ENCODE results near the gene PDE6A. TPM values are rescaled to one million over a fixed set of nuclear protein-coding genes. Genes with fewer than 3 reads are reported as not detected.

The PDE6A gene
- total and polyA plus RNA-seq, 2 of the 13 experiments (the other 11 are each of a cell fraction or from before 2014, with no cell fraction given): 0.01 TPM; not detected in 1

GRCh38 chr5:149854866-149855265 is 89.7 kb downstream of the PDE6A start (continued):
- TF ChIP-seq SYNCRIP (IDR thresholded peaks at IDR 0.05; ENCODE audit: insufficient read depth, low read depth, low read length) (no peak), EHMT2 (IDR thresholded peaks at IDR 0.05; ENCODE audit: borderline replicate concordance, low read depth, low read length) (no peak), ZNF546 (CRISPR knock-in tag; conservative IDR thresholded peaks at IDR 0.05) (no peak), SIN3B (IDR thresholded peaks at IDR 0.05; ENCODE audit: low read length) (no peak), IKZF1 (IDR thresholded peaks at IDR 0.05) (no peak), ZSCAN22 (CRISPR knock-in tag; IDR thresholded peaks at IDR 0.05) (no peak)

- FAIRE-seq (no peak), ATAC-seq (no peak), DNase-seq (ENCODE audit: low spot score) (no peak)
- H3K79me2 ChIP-seq (ENCODE audit: insufficient read depth, low read length): no peaks in the 10 kb centered on the region
- H3K27me3 ChIP-seq (ENCODE audit: control insufficient read depth in 1 of 2, insufficient read depth in 2 of 2, low read length in 2 of 2): no peaks in the 10 kb centered on the region
- H3K4me3 ChIP-seq (replicated peaks in 1 of 3; ENCODE audit: insufficient read depth in 1 of 3, low read depth in 2 of 3, low read length in 3 of 3): no peak overlapping the region
- CTCF ChIA-PET (ENCODE audit: low intra/inter-chr PET ratio, low total read pairs): interaction anchor here (1.1 to 2.3 kb wide), 6 partner anchors 16 to 217 kb away, joined by 3 to 19 read pairs (median 6); no protein-coding TSS in a partner anchor
- no TSS peak for BruUV-seq (replicated peaks)
- in situ Hi-C loops (cut with HindIII; ENCODE audit: extremely low pct_ligation_motif_present, low pct_unique_long_range_greater_than_20kb): no loop called here
- intact Hi-C loops (cut with micrococcal nuclease; ENCODE audit: unreplicated experiment): loop anchor here (1.0 to 5.0 kb wide), 2 partner anchors 16 to 139 kb away; no protein-coding TSS in a partner anchor
- H3K4me2 ChIP-seq (ENCODE audit: low read depth, low read length): no peak overlapping the region
- no peaks in the 10 kb centered on the region for H3K4me1 ChIP-seq (ENCODE audit: insufficient read depth, low read length)
- H3K27ac ChIP-seq (ENCODE audit: extremely low read length, insufficient read depth, low read length): no peak overlapping the region
- H4K20me1 ChIP-seq (ENCODE audit: insufficient read depth, low read length): no peaks in the 10 kb centered on the region
- no peak overlapping the region for H3K9ac ChIP-seq (ENCODE audit: insufficient read depth, low read depth, low read length)
- no peak overlapping the region for H2AFZ ChIP-seq (ENCODE audit: low read length)
- TF ChIP-seq CSRNP1 (CRISPR knock-in tag; IDR thresholded peaks at IDR 0.05) (no peak), ATF2 (CRISPR knock-in tag; IDR thresholded peaks at IDR 0.05) (no peak), FOXM1 (CRISPR knock-in tag; IDR thresholded peaks at IDR 0.05) (no peak), ZNF180 (CRISPR knock-in tag; IDR thresholded peaks at IDR 0.05; ENCODE audit: borderline replicate concordance, low read depth) (no peak), FOSL1 (CRISPR knock-in tag; IDR thresholded peaks at IDR 0.05; ENCODE audit: borderline replicate concordance) (no peak), HHEX (CRISPR knock-in tag; IDR thresholded peaks at IDR 0.05) (no peak), CBX1 (IDR thresholded peaks at IDR 0.05; ENCODE audit: low read depth) (no peak), CHD2 (IDR thresholded peaks at IDR 0.05; ENCODE audit: low read depth, low read length) (no peak), ZNF343 (CRISPR knock-in tag; IDR thresholded peaks at IDR 0.05) (no peak), MYNN (CRISPR knock-in tag; IDR thresholded peaks at IDR 0.05; ENCODE audit: low read depth) (no peak), ELF1 (CRISPR knock-in tag; IDR thresholded peaks at IDR 0.05) (no peak)
- no peaks in the 10 kb centered on the region for H3K9me3 ChIP-seq (ENCODE audit: low read length)
- no peaks in the 10 kb centered on the region for H3K36me3 ChIP-seq (replicated peaks in 1 of 2; ENCODE audit: control insufficient read depth in 1 of 2, insufficient read depth in 2 of 2, low read length in 2 of 2)
- POLR2A ChIA-PET: no interaction called here
- 82% methylated on average over 3 of the region's 3 CpGs for WGBS (ENCODE audit: low lambda C conversion rate)
Observed at GRCh38 chr5:149853701-149854100, 90.9 kb downstream of the PDE6A start.
